GM12892 (cell line): Measurements from ENCODE around the gene OR56B4. TPM values are rescaled to one million over a fixed set of nuclear protein-coding genes. Genes with fewer than 3 reads are reported as not detected.
"Not testable (repeated sequence)": the region's sequence is repeated elsewhere in the genome, so short reads cannot be mapped to it uniquely, and the experiment has no call there.

Experiments used
- DNase-seq: peaks from one replicate; pipeline ENCODE4 v3.0.0; 2011; ENCODE audit not compliant: insufficient read length
- FAIRE-seq: peaks from 2 replicates; lab custom pipeline; 2011; peaks lifted over from hg19 to GRCh38; lab: Jason Lieb, UNC
- POLR2A ChIP-seq: IDR thresholded peaks from 2 replicates; pipeline ENCODE4 v1.6.1; 2011; ENCODE audit warnings: low read depth, low read length, control low read depth
- POLR2AphosphoS5 ChIP-seq: IDR thresholded peaks from 2 replicates; pipeline ENCODE4 v1.6.1; 2011; ENCODE audit warnings: low read depth, low read length, control low read depth
- TAF1 ChIP-seq: IDR thresholded peaks from 2 replicates; pipeline ENCODE4 v1.6.1; 2011; ENCODE audit warnings: low read depth, mild to moderate bottlenecking, control low read depth, low read length, borderline replicate concordance
- polyA plus RNA-seq: library from polyadenylated mRNA; unstranded; fragments of >200 nt; gene quantifications from one replicate; pipeline ENCODE4 v1.2.1, GENCODE V29; 2012; ENCODE audit warnings: missing spikeins, inconsistent platforms; ENCODE audit not compliant: missing spikeins

OR56B4 gene
- not detected for polyA plus RNA-seq

DNA sequence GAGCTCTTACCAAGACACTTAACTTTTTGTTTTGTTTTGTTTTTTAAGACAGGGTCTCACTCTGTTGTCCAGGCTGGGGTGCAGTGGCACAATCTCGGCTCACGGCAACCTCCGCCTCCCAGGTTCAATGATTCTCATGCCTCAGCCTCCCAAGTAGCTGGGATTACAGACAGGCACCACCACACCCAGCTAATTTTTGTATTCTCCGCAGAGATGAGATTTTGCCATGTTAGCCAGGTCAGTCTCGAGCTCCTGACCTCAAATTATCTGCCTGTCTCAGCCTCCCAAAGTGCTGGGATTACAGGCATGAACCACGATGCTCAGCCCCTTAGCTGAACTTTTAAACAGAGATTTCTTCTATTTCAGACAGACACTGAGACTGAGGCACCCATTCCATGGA is at the start of gene OR56B4:
OR56B4 (plus strand) TSS at position 301 of the 400 bp plus-strand sequence; CDS start at position 396, 95 bp downstream.
- DNase-seq, FAIRE-seq: not testable (repeated sequence)

- DNase-seq, result no peak
- no peak for FAIRE-seq
- TF ChIP-seq POLR2AphosphoS5 (no peak), POLR2A (no peak), TAF1 (no peak)
Measured at GRCh38 chr11:6061475-6061874, 46.0 kb upstream of the OR56B4 start.

DNA sequence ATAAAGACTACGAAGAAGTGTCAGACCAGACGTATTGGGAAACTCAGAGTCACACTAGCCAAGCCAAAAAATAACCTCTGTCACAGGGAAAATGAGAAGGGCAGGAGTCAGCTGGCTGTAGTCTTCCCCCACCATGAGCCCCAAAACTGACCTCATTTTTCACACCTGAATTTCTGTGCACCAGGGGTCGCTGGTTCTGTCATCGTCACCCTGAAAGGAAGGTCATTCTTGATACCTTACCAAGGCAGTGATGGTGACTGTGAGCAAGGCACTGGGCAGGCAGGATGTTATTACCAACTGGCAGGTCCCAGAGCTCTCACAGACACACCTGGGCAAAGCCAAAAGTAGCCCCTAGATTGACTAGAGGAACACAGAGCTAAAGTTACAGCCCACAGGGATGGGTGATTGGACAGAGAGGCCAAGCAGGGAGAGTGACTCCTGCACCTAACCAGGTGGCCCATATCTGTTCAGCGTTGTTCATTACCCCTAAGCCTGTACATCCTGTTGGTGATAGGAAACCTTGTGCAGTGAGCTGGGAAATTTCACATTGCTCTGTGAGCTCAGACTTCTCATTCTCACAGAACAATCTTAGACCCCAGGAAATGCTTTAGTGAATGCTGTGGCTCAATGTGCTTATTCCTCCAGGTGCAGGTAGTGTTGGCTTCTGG is 44.7 kb upstream of the OR56B4 start:
- TF ChIP-seq TAF1 (no peak), POLR2AphosphoS5 (no peak), POLR2A (no peak)
- FAIRE-seq (peak; percentile 85), DNase-seq (no peak)

DNA sequence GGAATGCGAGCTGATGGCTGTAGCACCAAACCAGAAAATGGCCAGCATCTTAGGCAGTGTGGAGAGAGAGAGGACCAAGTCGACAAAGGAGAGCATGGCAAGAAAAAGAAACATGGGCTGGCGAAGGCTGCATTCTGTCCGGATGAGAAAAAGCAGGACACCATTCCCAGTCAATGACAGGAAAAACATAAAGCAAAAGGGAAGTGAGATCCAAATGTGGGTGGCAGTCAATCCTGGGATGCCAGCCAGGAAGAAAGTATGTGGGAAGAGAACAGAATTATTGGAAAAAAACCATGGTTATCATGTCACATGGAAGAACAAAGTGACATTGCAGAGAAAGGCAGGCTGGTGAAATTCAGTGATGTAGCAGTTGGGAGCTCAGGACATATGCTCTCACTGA is 40.0 kb upstream of the OR56B4 start:
- no peak for FAIRE-seq

GRCh38 chr11:6076443-6076842 is 31.0 kb upstream of the OR56B4 start:
- not testable (repeated sequence) for FAIRE-seq, DNase-seq

More for the DNA sequence above, 40.0 kb upstream of the OR56B4 start:
- no peak for DNase-seq
- TF ChIP-seq POLR2AphosphoS5, result no peak
- no peak for TF ChIP-seq POLR2A
- TF ChIP-seq TAF1, result no peak

GRCh38 chr11:6077723-6078122 is 29.8 kb upstream of the OR56B4 start:
- FAIRE-seq (no peak), DNase-seq (no peak)
- TF ChIP-seq TAF1, result no peak

DNA sequence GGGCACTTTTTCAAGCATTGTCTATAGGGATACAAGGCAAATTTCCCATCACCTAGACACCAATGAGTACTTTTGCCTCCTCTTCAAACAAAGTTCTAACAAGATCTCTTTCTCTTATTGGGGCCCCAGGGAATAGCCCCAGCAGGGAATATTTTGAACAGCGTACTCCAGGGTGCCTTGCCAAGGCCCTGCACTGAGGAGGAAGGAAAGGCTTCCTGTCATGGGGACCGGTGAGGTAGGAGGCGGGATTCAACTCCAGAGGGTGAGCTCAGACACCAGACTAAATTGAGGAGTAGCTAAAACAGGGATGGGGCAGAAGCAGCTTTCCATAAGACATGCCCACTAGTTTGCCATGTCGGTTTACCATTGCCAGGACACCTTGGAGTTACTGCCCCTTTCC is 28.0 kb upstream of the OR56B4 start:
- FAIRE-seq (no peak), DNase-seq (no peak)
- TF ChIP-seq POLR2AphosphoS5 (no peak), POLR2A (no peak), TAF1 (no peak)

DNA sequence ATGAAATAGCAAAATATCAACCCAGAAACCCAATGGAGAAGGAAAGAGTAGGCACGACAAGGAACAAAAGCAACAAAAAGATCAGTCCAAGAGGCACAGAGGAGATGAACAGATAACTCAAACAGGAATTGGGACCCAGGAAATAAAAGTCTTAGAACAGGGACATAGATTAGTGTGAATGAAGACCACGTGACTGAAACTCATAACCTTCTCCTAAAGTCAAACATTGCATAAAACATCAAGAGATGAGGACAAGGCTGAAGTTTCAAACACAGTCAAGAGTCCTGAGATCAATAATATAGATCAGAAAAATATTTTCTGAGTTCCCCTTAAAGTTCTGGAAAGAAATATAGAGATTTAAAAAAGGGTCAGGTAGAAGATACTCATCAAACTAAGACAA is 24.4 kb upstream of the OR56B4 start:
- TF ChIP-seq TAF1 (no peak), POLR2AphosphoS5 (no peak), POLR2A (no peak)
- no peak for DNase-seq
- no peak for FAIRE-seq

- DNase-seq, result no peak
- no peak for FAIRE-seq
- TF ChIP-seq POLR2A (no peak), TAF1 (no peak), POLR2AphosphoS5 (no peak)
Measured at GRCh38 chr11:6084587-6084986, 22.9 kb upstream of the OR56B4 start.

- TF ChIP-seq TAF1, result no peak
- no peak for TF ChIP-seq POLR2AphosphoS5
- TF ChIP-seq POLR2A, result no peak
- no peak for DNase-seq
- no peak for FAIRE-seq
Measured at GRCh38 chr11:6094186-6094585, 13.3 kb upstream of the OR56B4 start.

- FAIRE-seq, result peak; percentile 33
- no peak for TF ChIP-seq POLR2A
- no peak for TF ChIP-seq TAF1
- TF ChIP-seq POLR2AphosphoS5, result no peak
- no peak for DNase-seq
Measured at GRCh38 chr11:6095798-6096197, 11.7 kb upstream of the OR56B4 start.

GRCh38 chr11:6096417-6096816 is 11.1 kb upstream of the OR56B4 start:
- no peak for DNase-seq
- TF ChIP-seq TAF1 (no peak), POLR2AphosphoS5 (no peak), POLR2A (no peak)

DNA sequence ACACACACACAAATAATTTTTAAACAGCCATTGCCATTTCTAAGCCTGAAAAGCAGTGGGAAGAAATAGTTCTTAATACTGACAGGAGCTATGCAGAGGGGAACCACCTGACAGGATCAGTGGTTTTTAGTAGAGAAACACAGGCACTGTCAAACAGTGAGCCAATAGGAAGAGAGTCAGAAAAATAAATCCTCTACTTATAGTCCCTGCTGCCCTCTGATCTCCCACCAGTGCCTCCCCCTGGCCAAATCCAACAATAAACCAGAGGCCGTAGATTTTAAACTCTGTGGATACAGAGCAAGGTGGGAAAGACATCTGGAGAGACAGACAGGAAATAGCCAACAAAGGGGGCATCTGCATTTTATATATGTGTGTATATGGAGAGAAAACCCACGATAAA is 7.9 kb upstream of the OR56B4 start:
- TF ChIP-seq TAF1 (no peak), POLR2AphosphoS5 (no peak), POLR2A (no peak)
- FAIRE-seq, result no peak
- no peak for DNase-seq

More at GRCh38 chr11:6096417-6096816, 11.1 kb upstream of the OR56B4 start:
- FAIRE-seq, result no peak
